SK-N-MC (cell line): Measurements from ENCODE around the gene MEP1A.
A peak's percentile ranks its signal among the peaks of the same experiment; 100 is the strongest.
"Not testable (repeated sequence)": the region's sequence is repeated elsewhere in the genome, so short reads cannot be mapped to it uniquely, and the experiment has no call there.

Experiments
- DNase-seq: peaks from one replicate; pipeline ENCODE4 v3.0.0-alpha.2; 2011; ENCODE audit warnings: low read depth, low spot score
- H3K27ac ChIP-seq: fragments of 200-600 bp; sonication (generic); 2 replicates; pipeline ENCODE4 v1.5.1; 2016; ENCODE audit warnings: mixed run types
- H3K36me3 ChIP-seq: fragments of 200-600 bp; sonication (generic); 2 replicates; pipeline ENCODE4 v1.6.1; 2017; ENCODE audit warnings: antibody characterized with exemption, low read length, mixed read lengths; ENCODE audit not compliant: insufficient read depth
- H3K4me3 ChIP-seq: fragments of 200-600 bp; sonication (generic); 2 replicates; pipeline ENCODE4 v1.5.1; 2016
- H3K9ac ChIP-seq: fragments of 200-600 bp; sonication (generic); 2 replicates; pipeline ENCODE4 v1.8.0; 2017; ENCODE audit warnings: mixed run types, mixed read lengths; ENCODE audit not compliant: insufficient read length
- H3K9me3 ChIP-seq: fragments of 200-600 bp; sonication (generic); 2 replicates; pipeline ENCODE4 v1.6.1; 2017; ENCODE audit warnings: low read depth, mild to moderate bottlenecking, antibody characterized with exemption, low read length, moderate library complexity, mixed read lengths
- EZH2 ChIP-seq: fragments of 200-600 bp; sonication (generic); IDR thresholded peaks from one replicate; pipeline ENCODE4 v1.6.1; 2017; ENCODE audit warnings: antibody characterized with exemption
- FOXP2 ChIP-seq: optimal IDR thresholded peaks from 2 replicates; pipeline ENCODE3; 2011; ENCODE audit warnings: mild to moderate bottlenecking, moderate library complexity; ENCODE audit not compliant: insufficient read depth; ENCODE audit errors: extremely low read length, control extremely low read depth
- POLR2AphosphoS5 ChIP-seq: IDR thresholded peaks from 2 replicates; pipeline ENCODE4 v1.6.1; 2012; ENCODE audit warnings: mild to moderate bottlenecking, low read depth, low read length, borderline replicate concordance

MEP1A gene

GRCh38 chr6:46838033-46838432 is 44.8 kb downstream of the MEP1A start:
- no peak overlapping the region for H3K4me3 ChIP-seq
- H3K27ac ChIP-seq: no peak overlapping the region
- no peak for DNase-seq
- TF ChIP-seq EZH2 (no peak), FOXP2 (no peak), POLR2AphosphoS5 (no peak)
- no peaks in the 10 kb centered on the region for H3K9me3 ChIP-seq
- H3K9ac ChIP-seq: no peak overlapping the region
- no peaks in the 10 kb centered on the region for H3K36me3 ChIP-seq

- DNase-seq, H3K27ac ChIP-seq, H3K4me3 ChIP-seq, H3K36me3 ChIP-seq, H3K9ac ChIP-seq, H3K9me3 ChIP-seq: not testable (repeated sequence)
Observed at GRCh38 chr6:46842252-46842846, 49.2 kb downstream of the MEP1A start.

- no peak overlapping the region for H3K4me3 ChIP-seq
- TF ChIP-seq FOXP2 (no peak), EZH2 (no peak), POLR2AphosphoS5 (no peak)
- H3K27ac ChIP-seq: no peak overlapping the region
- no peak overlapping the region for H3K9ac ChIP-seq
- H3K36me3 ChIP-seq: no peaks in the 10 kb centered on the region
- no peak for DNase-seq
- no peaks in the 10 kb centered on the region for H3K9me3 ChIP-seq
Observed at GRCh38 chr6:46845126-46845525, 51.9 kb downstream of the MEP1A start.

GRCh38 chr6:46848684-46849360 is 55.6 kb downstream of the MEP1A start:
- no peak overlapping the region for H3K9ac ChIP-seq
- DNase-seq: no peak
- H3K27ac ChIP-seq: no peak overlapping the region

GRCh38 chr6:46849361-46849690 is 56.1 kb downstream of the MEP1A start:
- Histone ChIP-seq H3K9ac (no peak overlapping the region), H3K4me3 (peak overlapping the region; percentile 34), H3K27ac (no peak overlapping the region), H3K36me3 (no peaks in the 10 kb centered on the region), H3K9me3 (no peaks in the 10 kb centered on the region)
- DNase-seq: no peak
- no peak for TF ChIP-seq EZH2
- no peak for TF ChIP-seq POLR2AphosphoS5
- no peak for TF ChIP-seq FOXP2

More at GRCh38 chr6:46848684-46849360, 55.6 kb downstream of the MEP1A start:
- H3K4me3 ChIP-seq: peak overlapping the region; percentile 34
- no peaks in the 10 kb centered on the region for H3K9me3 ChIP-seq
- TF ChIP-seq EZH2: no peak
- TF ChIP-seq POLR2AphosphoS5: no peak
- TF ChIP-seq FOXP2: no peak
- H3K36me3 ChIP-seq: no peaks in the 10 kb centered on the region

- no peak overlapping the region for H3K27ac ChIP-seq
- no peaks in the 10 kb centered on the region for H3K36me3 ChIP-seq
- no peak overlapping the region for H3K4me3 ChIP-seq
- no peak for DNase-seq
- TF ChIP-seq EZH2 (no peak), POLR2AphosphoS5 (no peak), FOXP2 (no peak)
- no peaks in the 10 kb centered on the region for H3K9me3 ChIP-seq
- H3K9ac ChIP-seq: no peak overlapping the region
Observed at GRCh38 chr6:46850792-46851191, 57.6 kb downstream of the MEP1A start.

GRCh38 chr6:46851576-46851975 is 58.4 kb downstream of the MEP1A start:
- H3K36me3 ChIP-seq, H3K27ac ChIP-seq, H3K4me3 ChIP-seq, H3K9me3 ChIP-seq, H3K9ac ChIP-seq, DNase-seq: not testable (repeated sequence)

GRCh38 chr6:46855966-46856365 is 62.8 kb downstream of the MEP1A start:
- not testable (repeated sequence) for H3K4me3 ChIP-seq, H3K27ac ChIP-seq, H3K36me3 ChIP-seq, H3K9ac ChIP-seq, H3K9me3 ChIP-seq, DNase-seq

GRCh38 chr6:46862381-46862780 is 69.2 kb downstream of the MEP1A start:
- TF ChIP-seq EZH2: no peak
- no peak for TF ChIP-seq POLR2AphosphoS5
- no peak for TF ChIP-seq FOXP2
- H3K36me3 ChIP-seq: no peaks in the 10 kb centered on the region
- no peak overlapping the region for H3K9ac ChIP-seq
- no peaks in the 10 kb centered on the region for H3K9me3 ChIP-seq
- DNase-seq: no peak
- H3K4me3 ChIP-seq: no peak overlapping the region
- H3K27ac ChIP-seq: no peak overlapping the region
